Activated CD4-positive, alpha-beta memory T cell treated with anti-CD3 and anti-CD28 coated beads for 36 hours (primary cell): ENCODE results near the gene COL19A1. TPM values are rescaled to one million over a fixed set of nuclear protein-coding genes. Genes with fewer than 3 reads are reported as not detected.

Source experiments
- CTCF ChIA-PET: fragments of 350-600 bp; sonication (Branson Sonifier 250); formaldehyde crosslinking; loops from one replicate; lab custom pipeline; 2021; ENCODE audit warnings: antibody characterized with exemption, inconsistent platforms; lab: Charles Lee
- POLR2A ChIA-PET: fragments of 350-600 bp; sonication (Branson Sonifier 250); formaldehyde crosslinking; loops from one replicate; lab custom pipeline; 2021; ENCODE audit warnings: antibody characterized with exemption; lab: Charles Lee
- DNase-seq: peaks from one replicate; pipeline ENCODE4 v3.0.0-alpha.2; 2020
- H3K27ac Mint-ChIP-seq: one replicate; pipeline ENCODE4 v1.8.0; 2021; ENCODE audit warnings: mixed read lengths
- H3K27me3 Mint-ChIP-seq: one replicate; pipeline ENCODE4 v1.8.0; 2021; ENCODE audit warnings: mixed read lengths
- H3K36me3 Mint-ChIP-seq: one replicate; pipeline ENCODE4 v1.8.0; 2021; ENCODE audit warnings: mixed read lengths
- H3K4me1 Mint-ChIP-seq: one replicate; pipeline ENCODE4 v1.8.0; 2021; ENCODE audit warnings: low read depth, mixed read lengths
- H3K4me3 Mint-ChIP-seq: one replicate; pipeline ENCODE4 v1.8.0; 2021; ENCODE audit warnings: mild to moderate bottlenecking, mixed read lengths
- H3K9me3 Mint-ChIP-seq: one replicate; pipeline ENCODE4 v1.8.0; 2021; ENCODE audit warnings: mixed read lengths
- intact Hi-C: fragments of 100-400 bp; cut with micrococcal nuclease; formaldehyde crosslinking; loops from one replicate; pipeline ENCODE4 v1.15.1; 2023
- total RNA-seq, 2 experiments: library from RNA; stranded (reverse); gene quantifications; one replicate each; pipeline ENCODE4 v1.2.3, GENCODE V29; 2021

Gene COL19A1
- total RNA-seq, 2 experiments from 2014 or later: 0.02 to 0.19 TPM

GRCh38 chr6:70168681-70169377 is 302.5 kb downstream of the COL19A1 start:
- intact Hi-C loops: loop anchor here (5.0 kb wide), 1 partner anchor 437 kb away; no protein-coding TSS in a partner anchor
- H3K4me1 Mint-ChIP-seq: peaks cover 3% of the 10 kb centered on the region
- CTCF ChIA-PET: interaction anchor here (1.2 kb wide), 1 partner anchor 12 kb away, joined by 4 read pairs; no protein-coding TSS in a partner anchor

GRCh38 chr6:70171236-70171635 is 304.9 kb downstream of the COL19A1 start:
- Mint-ChIP-seq H3K27ac (no peak overlapping the region), H3K4me1 (peaks cover 3% of the 10 kb centered on the region), H3K9me3 (no peaks in the 10 kb centered on the region), H3K27me3 (peaks cover 12% of the 10 kb centered on the region), H3K4me3 (no peak overlapping the region), H3K36me3 (no peaks in the 10 kb centered on the region)
- ChIA-PET POLR2A (no interaction called here), CTCF (no interaction called here)
- intact Hi-C loops: no loop called here
- DNase-seq: no peak

More at GRCh38 chr6:70168681-70169377, 302.5 kb downstream of the COL19A1 start:
- Mint-ChIP-seq H3K27ac (no peak overlapping the region), H3K4me3 (no peak overlapping the region), H3K27me3 (peaks cover 28% of the 10 kb centered on the region), H3K36me3 (no peaks in the 10 kb centered on the region), H3K9me3 (no peaks in the 10 kb centered on the region)
- POLR2A ChIA-PET: no interaction called here
- DNase-seq: no peak

- no peak overlapping the region for H3K4me3 Mint-ChIP-seq
- intact Hi-C loops: no loop called here
Measured at GRCh38 chr6:70172252-70172651, 305.9 kb downstream of the COL19A1 start.

GRCh38 chr6:70175770-70176169 is 309.4 kb downstream of the COL19A1 start:
- intact Hi-C loops: no loop called here
- Mint-ChIP-seq H3K4me3 (no peak overlapping the region), H3K9me3 (no peaks in the 10 kb centered on the region), H3K4me1 (no peaks in the 10 kb centered on the region), H3K27ac (no peak overlapping the region), H3K36me3 (no peaks in the 10 kb centered on the region), H3K27me3 (no peaks in the 10 kb centered on the region)
- CTCF ChIA-PET: interaction anchor here (1.9 kb wide), 1 partner anchor 10 kb away, joined by 6 read pairs; no protein-coding TSS in a partner anchor
- POLR2A ChIA-PET: no interaction called here
- DNase-seq: no peak

More at GRCh38 chr6:70172252-70172651, 305.9 kb downstream of the COL19A1 start:
- Mint-ChIP-seq H3K27ac (no peak overlapping the region), H3K27me3 (peaks cover 3% of the 10 kb centered on the region), H3K36me3 (no peaks in the 10 kb centered on the region), H3K4me1 (no peaks in the 10 kb centered on the region), H3K9me3 (no peaks in the 10 kb centered on the region)
- no peak for DNase-seq
- ChIA-PET CTCF (no interaction called here), POLR2A (no interaction called here)

GRCh38 chr6:70176842-70177550 is 310.6 kb downstream of the COL19A1 start:
- intact Hi-C loops: no loop called here

GRCh38 chr6:70180183-70180900 is 314.0 kb downstream of the COL19A1 start:
- H3K36me3 Mint-ChIP-seq: no peaks in the 10 kb centered on the region
- ChIA-PET CTCF (interaction anchor here (1.0 kb wide), 1 partner anchor 11 kb away, joined by 4 read pairs; no protein-coding TSS in a partner anchor), POLR2A (no interaction called here)
- intact Hi-C loops: no loop called here
- peaks cover 2% of the 10 kb centered on the region for H3K4me1 Mint-ChIP-seq
- H3K27ac Mint-ChIP-seq: no peak overlapping the region
- H3K9me3 Mint-ChIP-seq: no peaks in the 10 kb centered on the region
- no peaks in the 10 kb centered on the region for H3K27me3 Mint-ChIP-seq
- no peak overlapping the region for H3K4me3 Mint-ChIP-seq
- no peak for DNase-seq

More at GRCh38 chr6:70176842-70177550, 310.6 kb downstream of the COL19A1 start:
- ChIA-PET POLR2A (no interaction called here), CTCF (no interaction called here)
- no peak overlapping the region for H3K27ac Mint-ChIP-seq
- H3K27me3 Mint-ChIP-seq: no peaks in the 10 kb centered on the region
- H3K4me3 Mint-ChIP-seq: no peak overlapping the region
- no peaks in the 10 kb centered on the region for H3K9me3 Mint-ChIP-seq
- H3K4me1 Mint-ChIP-seq: peaks cover 2% of the 10 kb centered on the region
- DNase-seq: no peak
- no peaks in the 10 kb centered on the region for H3K36me3 Mint-ChIP-seq

GRCh38 chr6:70180901-70181599 is 314.7 kb downstream of the COL19A1 start:
- intact Hi-C loops: no loop called here
- Mint-ChIP-seq H3K27ac (no peak overlapping the region), H3K4me3 (no peak overlapping the region), H3K36me3 (no peaks in the 10 kb centered on the region), H3K4me1 (peaks cover 2% of the 10 kb centered on the region), H3K27me3 (no peaks in the 10 kb centered on the region), H3K9me3 (no peaks in the 10 kb centered on the region)
- ChIA-PET POLR2A (no interaction called here), CTCF (interaction anchor here (1.0 kb wide), 1 partner anchor 12 kb away, joined by 4 read pairs; no protein-coding TSS in a partner anchor)
- DNase-seq: no peak

- H3K36me3 Mint-ChIP-seq: no peaks in the 10 kb centered on the region
- intact Hi-C loops: no loop called here
- no peaks in the 10 kb centered on the region for H3K27me3 Mint-ChIP-seq
- no peak overlapping the region for H3K4me3 Mint-ChIP-seq
- H3K4me1 Mint-ChIP-seq: peaks cover 2% of the 10 kb centered on the region
- no peak overlapping the region for H3K27ac Mint-ChIP-seq
- CTCF ChIA-PET: no interaction called here
- no peak for DNase-seq
- no peaks in the 10 kb centered on the region for H3K9me3 Mint-ChIP-seq
- POLR2A ChIA-PET: no interaction called here
Measured at GRCh38 chr6:70183538-70183937, 317.2 kb downstream of the COL19A1 start.

GRCh38 chr6:70184723-70185122 is 318.4 kb downstream of the COL19A1 start:
- no peak for DNase-seq
- intact Hi-C loops: no loop called here
- Mint-ChIP-seq H3K4me1 (peaks cover 2% of the 10 kb centered on the region), H3K36me3 (no peaks in the 10 kb centered on the region), H3K27ac (no peak overlapping the region), H3K27me3 (no peaks in the 10 kb centered on the region), H3K4me3 (no peak overlapping the region), H3K9me3 (no peaks in the 10 kb centered on the region)
- ChIA-PET CTCF (no interaction called here), POLR2A (no interaction called here)

GRCh38 chr6:70186461-70186860 is 320.1 kb downstream of the COL19A1 start:
- intact Hi-C loops: no loop called here
- ChIA-PET POLR2A (no interaction called here), CTCF (interaction anchor here (0.6 kb wide), 2 partner anchors 35 to 1008 kb away, joined by 3 to 4 read pairs; no protein-coding TSS in a partner anchor)
- H3K27me3 Mint-ChIP-seq: no peaks in the 10 kb centered on the region
- no peak overlapping the region for H3K4me3 Mint-ChIP-seq
- no peaks in the 10 kb centered on the region for H3K36me3 Mint-ChIP-seq
- H3K27ac Mint-ChIP-seq: no peak overlapping the region
- H3K4me1 Mint-ChIP-seq: no peaks in the 10 kb centered on the region
- DNase-seq: no peak
- H3K9me3 Mint-ChIP-seq: no peaks in the 10 kb centered on the region

GRCh38 chr6:70188202-70188601 is 321.8 kb downstream of the COL19A1 start:
- Mint-ChIP-seq H3K4me1 (no peaks in the 10 kb centered on the region), H3K4me3 (no peak overlapping the region), H3K9me3 (no peaks in the 10 kb centered on the region), H3K27ac (no peak overlapping the region), H3K27me3 (peaks cover 5% of the 10 kb centered on the region), H3K36me3 (no peaks in the 10 kb centered on the region)
- CTCF ChIA-PET: no interaction called here
- intact Hi-C loops: no loop called here
- POLR2A ChIA-PET: no interaction called here
- no peak for DNase-seq
